Measurements from ENCODE around the gene SLC25A15.
"Not testable (repeated sequence)": the region's sequence is repeated elsewhere in the genome, so short reads cannot be mapped to it uniquely, and the experiment has no call there.

The SLC25A15 gene

GRCh38 chr13:40814803-40815202 lies 25.4 kb downstream of the SLC25A15 start:
- DNase-seq, result no peak

- DNase-seq, result no peak
These were observed 29.5 kb downstream of the SLC25A15 start for GRCh38 chr13:40818926-40819325.

GRCh38 chr13:40819797-40820315 lies 30.4 kb downstream of the SLC25A15 start:
- DNase-seq, result no peak

- DNase-seq, result not testable (repeated sequence)
These were observed 50.3 kb downstream of the SLC25A15 start for GRCh38 chr13:40839725-40840124.

- not testable (repeated sequence) for DNase-seq
These were observed 51.5 kb downstream of the SLC25A15 start for GRCh38 chr13:40840955-40841354.
